Activated CD4-positive, alpha-beta T cell treated with anti-CD3 and anti-CD28 coated beads, Interleukin-2, amount 50 U/mL, for 24 hours (primary cell): ENCODE results near the gene HEATR5A.

Experiments
- DNase-seq, 2 donors: peaks; one replicate each; pipeline ENCODE4 v3.0.0-alpha.2; 2020; ENCODE audit warnings: low read depth in 1 of 2, low spot score in 1 of 2

The HEATR5A gene

DNA sequence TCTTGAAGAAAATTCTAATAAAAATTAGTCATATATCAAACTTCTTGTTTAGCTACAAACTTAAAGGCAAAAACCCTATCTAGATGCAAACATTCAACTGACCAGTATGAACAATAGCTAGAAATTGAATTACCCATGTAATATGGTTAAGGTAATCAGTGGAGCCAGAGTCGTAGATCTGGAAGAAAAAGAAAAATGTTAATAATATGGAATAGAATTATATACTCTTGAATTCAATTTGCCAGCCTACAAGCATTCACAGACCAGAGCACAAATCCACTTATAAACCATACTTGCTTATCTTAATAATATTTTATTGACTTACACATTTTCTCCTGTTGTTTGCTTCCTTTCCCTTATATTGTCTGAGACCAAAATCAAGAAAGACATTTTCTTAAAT, 7.7 kb upstream of the HEATR5A start:
- DNase-seq = no peak

DNA sequence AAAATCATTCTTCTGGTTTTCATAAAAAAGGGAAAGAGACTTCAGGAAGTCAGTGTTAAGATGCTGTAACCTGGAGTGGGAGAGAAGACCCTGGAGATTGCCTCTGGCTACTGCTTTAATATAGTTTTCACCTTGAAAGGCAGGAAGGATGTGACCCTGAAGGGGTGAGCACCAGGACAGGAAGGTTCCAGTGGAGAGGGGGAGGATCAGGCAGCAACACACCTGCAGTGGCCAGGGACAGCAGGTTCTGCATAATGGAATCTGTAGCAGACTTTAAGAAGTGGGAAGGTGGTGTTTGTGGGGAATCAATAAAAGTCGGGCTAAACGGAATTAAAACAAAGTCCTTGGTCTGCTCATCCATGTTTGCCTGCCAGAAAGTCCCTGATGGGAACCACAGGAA, 6.3 kb upstream of the HEATR5A start:
- no peak for DNase-seq

DNA sequence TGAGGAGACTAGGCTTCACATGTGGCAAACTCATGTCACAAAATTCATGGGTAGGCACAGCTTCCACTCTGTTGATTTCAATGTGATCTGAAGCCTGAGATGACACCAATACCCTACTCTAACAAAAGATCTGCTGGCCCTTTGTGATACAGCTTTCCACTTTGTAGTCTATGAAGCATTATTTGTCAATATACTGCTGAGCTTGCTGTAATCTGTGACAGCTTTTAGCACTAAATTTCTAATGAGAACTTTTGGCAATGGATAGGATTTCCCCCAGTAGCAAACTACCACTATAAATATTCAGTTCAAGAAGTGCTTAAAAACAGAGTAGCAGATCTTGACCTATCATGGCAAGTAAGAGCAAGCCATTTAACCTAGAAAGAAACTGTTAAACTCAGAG, 5.6 kb upstream of the HEATR5A start:
- DNase-seq = no peak

DNA sequence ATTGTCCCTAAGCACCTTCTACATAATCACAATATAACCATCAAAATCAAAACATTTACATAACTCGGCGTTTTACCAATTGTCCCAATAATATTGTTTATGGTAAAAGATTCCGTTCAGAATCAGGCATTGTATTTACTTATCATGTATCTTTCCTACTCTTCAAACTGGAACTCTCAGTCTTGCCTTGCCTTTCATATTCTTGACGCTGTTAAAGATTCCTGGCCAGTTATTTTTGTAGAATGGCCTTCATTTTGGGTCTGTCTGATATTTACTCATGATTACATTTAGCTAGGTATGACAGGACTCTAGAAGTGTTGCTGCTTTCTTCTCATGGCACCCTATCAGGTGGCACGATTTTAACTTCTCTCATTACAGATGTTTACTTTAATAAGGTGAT, 850 bp upstream of the HEATR5A start:
- no peak for DNase-seq

DNA sequence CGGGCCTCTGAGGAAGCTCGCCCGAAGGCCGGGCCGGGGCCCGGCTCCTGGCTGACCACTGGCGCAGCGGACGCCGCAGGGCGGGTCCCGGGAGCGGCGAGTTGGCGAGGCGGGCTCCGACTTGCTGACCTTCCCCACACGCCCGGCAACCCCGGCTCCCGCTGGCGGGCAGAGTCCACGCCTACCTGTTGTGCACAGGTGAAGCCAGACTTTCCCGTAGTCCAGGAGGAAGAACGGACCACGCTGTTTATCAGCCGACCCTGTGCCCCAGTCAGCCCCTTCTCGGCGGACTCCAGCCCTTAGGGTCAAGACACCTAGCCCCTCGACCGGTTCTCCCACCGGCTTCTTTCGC, 407 bp downstream of the HEATR5A start:
- DNase-seq = no peak

DNA sequence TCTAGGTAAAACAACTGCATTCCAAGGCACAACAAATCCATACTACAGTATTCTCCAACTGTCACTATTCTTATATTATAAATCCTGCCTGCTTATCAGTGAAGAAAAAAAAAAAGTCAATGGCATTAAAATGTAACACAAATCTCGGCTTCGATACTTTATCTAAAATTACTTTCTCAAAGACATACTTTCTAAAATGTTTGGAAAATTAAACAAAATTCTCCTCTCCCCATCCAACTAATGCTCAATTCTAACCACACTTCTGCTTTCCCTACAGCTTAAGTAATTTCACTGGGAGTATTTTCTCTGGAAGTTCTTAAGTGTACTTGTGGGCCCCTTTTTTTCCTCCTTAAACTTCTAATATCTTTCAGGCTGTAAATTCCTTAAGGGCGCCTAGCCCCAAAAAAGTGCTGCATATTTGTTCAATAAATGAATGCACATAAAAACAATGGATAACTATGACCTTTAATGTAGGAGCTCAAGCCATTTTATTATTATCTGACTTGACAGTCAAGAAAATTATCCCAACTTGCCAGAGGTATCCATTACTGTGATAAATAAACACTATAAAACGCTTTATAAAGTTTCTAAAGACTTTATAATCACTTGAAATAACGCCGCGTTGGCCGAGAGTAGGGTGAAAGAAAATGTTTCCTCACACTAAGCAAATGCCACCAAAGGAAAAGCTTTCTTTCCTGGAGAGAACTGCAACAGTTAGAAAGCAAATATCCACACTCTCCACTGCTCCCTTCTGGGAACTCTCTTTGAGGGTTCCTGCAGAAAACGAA, 977 bp downstream of the HEATR5A start:
- DNase-seq = no peak

DNA sequence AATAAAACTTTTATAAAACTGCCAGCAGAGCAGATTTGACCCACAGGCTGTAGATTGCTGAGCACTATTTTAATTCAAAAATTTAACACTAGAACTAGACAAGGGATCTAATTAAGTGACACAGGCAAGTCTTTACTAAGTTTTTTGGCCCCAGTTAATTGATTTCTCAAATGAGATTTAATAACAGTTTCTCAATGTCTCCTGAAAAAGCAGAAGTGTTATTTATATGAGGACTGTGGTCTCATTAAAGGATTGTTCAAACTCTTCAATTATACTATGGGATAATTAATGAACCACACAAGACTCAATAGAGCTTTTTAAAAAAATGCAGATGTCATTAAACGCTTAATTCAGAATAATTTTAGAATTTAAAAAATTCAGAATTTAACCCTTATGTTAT, 1.9 kb downstream of the HEATR5A start:
- no peak for DNase-seq

DNA sequence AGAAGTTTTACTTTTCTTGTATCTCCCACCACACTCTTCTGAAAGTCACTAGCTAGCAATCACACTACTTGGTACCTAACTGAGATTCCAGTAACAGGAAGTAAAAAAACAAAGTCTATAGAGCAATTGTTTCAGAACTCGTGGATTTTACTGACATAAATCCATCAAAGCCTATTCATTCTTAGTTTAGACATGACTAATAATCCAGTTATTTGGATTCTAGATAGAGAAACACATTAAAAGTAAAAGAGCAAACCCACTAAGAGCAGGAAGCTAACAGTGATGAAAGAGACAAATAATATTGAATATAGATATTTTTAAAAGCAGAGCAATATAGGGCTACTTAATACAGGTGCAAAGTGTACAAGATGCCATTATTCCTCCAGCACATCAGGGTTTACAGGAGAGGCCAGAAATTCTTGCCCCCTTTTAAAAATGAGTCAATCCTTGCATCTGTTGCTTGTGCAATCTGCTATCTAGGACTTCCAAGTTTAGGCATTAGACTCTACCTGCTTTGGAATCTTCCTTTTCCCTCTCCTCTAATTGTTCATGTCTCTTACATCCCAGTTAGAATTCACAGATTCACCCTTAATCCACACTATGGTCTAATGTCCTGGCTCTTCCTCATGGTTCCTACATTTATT, 6.0 kb downstream of the HEATR5A start:
- no peak for DNase-seq

DNA sequence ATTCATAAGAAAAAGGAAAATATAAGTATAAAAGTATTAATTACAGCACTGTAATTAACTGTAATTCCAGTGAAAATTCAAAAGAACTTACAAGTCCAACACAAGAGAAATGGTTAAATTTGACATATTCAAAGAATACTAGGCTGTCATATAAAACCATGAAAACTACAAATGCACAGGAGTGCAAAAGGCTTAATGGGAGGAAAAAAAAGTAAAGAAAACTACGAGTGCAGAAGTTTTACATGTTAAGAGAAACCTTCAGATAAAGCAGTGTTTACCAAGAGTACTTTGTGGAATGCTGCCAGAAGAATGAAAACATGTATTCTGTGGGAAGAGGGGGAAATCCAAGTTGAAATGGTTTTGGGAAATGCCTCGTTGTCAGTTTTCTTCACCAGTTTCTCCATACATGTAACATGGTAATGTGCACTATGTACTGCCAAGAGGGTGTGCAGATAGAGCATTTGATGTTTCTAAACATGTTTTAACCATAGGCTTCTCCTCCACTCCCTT, 9.1 kb downstream of the HEATR5A start:
- DNase-seq = no peak

DNA sequence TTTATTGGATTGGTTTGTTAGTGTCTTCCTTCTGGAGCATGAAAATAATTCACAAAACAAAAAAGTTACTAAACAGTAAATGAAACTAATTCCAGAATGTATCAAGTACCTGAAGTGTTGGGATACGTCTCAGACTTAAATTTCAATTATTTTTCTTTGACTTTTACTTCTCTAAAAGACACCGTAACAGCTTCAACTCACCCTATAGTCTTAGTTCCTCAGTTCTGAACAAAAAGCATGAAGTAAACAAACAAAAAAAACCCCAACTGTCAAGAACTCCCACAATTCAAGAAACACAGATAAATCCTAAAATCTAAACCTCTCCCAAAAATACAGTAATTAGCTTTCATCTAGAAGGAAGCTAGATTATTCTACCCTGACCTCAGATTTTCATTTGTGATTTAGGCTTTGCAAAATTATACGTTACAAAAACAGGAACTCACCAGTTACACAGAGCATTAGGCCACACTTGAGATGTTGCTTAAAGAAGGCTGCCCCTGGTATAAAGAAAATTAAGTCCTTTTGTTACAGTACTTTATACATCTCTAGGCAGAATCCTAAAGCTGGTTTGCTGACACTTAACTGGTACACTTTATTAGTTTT, 10.2 kb downstream of the HEATR5A start:
- no peak for DNase-seq

DNA sequence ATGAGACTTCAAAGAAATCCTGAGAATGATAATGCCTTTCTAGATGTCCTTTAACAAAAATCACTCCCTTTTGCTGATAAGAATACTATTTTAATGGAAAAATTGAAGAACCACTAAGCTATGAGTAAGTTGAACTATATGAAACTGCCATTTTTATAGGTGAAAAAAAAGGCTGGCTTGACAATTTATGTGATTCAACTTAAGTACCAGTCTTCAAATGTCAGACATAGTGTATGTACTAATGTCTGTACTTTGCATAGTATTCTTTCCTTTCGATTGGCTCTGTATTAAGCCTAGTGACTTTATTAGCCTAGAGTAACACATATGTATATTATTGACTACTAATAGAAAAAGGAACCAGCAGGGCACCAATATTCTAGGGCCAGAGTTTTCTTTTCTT, 11.9 kb downstream of the HEATR5A start:
- no peak for DNase-seq

DNA sequence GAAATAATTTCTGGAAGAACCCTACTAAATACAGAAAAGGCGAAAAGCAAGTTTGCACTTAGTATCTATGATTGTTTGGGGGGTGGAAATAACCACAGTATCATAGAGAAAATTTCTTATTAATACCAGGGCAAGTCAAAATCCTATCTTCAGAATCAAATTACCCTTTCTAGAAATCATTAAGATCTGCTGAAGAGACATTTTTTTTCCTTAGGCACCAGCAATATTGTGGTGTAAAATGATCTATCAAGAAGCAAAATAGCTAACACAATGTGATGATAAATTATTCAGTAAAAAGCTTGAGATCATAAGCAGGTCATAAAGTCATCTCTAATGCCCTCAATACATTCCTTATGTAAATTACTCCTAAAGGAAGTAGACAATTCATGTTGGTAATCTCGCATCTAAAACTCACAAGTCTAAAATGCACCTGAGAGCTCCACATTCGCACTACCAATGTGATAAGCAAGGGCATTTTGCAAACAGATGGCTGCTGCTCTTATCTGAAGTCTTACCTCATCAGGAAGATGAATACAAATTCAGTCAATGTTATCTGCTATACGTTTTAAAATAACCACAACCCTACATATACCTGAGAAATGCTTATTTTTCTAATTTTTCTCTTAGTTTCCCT, 14.6 kb downstream of the HEATR5A start:
- no peak for DNase-seq

DNA sequence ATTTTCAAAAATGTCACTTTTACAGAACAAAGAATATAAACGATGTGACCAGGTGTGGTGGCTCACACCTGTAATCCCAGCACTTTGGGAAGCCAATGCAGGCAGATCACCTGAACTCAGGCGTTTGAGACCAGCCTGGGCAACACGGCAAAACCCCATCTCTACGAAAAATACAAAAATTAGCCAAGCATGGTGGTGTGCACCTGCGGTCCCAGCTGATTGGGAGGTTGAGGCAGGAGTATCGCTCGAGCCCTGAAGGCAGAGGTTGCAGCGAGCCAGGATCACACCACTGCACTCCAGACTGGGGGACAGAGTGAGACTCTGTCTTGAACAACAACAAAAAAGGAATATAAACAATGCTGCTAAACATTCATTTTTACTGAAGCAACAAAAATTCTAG, 15.2 kb downstream of the HEATR5A start:
- DNase-seq = no peak

DNA sequence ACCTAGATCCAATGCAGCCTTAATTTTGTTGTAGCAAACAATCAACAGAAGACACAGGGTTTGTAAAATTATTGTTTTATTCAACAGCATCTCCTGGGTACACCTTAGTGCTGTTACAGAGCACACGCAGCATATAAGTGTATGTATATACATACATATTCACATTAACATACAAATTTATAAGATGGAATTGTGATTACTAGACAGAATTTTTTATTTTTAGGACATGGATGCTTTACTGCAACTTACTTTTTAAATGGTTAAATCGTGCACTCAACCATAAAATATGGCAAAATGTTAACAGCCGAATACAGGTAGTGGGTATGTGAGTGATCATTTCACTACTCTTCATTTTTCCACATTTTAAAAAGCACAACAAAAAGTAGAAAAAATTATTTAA, 16.6 kb downstream of the HEATR5A start:
- no peak for DNase-seq

DNA sequence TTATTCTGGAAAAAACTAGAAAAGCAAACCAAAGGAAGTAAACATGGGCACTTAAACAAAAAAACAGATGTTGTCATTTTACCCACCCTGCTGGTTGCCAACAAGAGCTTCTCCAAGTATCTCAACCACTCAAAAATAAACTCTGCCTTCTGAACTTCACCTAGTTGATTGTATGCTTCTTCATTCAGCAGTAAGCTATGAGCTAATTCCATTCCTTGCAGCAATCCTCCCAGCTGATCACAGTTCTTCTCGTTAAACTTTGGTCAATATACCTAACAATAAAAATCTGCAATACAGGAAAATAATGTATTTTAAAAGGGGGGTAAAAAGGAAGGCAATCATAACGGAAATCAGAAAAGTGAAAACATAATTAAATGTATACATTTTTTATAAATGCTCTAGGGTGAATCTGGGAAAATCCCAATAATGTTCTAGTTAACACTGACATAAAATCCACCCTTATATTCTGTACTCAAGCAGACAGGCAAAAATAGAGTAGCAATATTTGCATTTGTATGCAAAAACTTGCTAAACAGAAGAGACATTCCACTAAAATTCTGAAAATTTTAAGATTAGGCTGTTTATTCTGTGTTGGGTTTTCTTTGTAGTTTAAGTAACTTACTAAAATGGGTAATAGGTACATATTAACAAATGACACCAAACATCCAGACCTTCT, 17.4 kb downstream of the HEATR5A start:
- DNase-seq = no peak

DNA sequence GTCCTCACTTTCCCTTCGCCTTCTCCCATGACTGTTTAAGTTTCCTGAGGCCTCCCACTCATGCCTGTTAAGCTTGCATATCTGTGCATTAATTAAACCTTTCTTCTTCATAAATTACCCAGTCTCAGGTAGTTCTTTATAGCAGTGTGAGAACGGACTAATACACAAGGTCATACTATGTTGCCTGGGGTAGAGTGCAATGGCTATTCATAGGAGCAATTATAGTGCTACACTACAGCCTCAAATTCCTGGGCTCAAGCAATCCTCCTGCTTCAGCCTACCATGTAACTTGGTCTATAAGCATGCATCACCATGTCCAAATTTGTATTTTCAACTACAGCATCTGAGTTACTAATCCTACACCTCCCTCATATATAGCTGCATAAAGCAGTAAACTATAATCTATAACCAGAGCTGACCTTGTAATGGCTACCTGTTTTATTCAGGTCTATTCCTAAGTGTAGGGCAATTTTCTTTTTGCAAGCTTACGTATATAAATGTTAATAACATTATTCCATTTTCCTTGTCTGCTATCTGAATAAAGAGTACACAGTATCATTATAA, 18.9 kb downstream of the HEATR5A start:
- DNase-seq = no peak

DNA sequence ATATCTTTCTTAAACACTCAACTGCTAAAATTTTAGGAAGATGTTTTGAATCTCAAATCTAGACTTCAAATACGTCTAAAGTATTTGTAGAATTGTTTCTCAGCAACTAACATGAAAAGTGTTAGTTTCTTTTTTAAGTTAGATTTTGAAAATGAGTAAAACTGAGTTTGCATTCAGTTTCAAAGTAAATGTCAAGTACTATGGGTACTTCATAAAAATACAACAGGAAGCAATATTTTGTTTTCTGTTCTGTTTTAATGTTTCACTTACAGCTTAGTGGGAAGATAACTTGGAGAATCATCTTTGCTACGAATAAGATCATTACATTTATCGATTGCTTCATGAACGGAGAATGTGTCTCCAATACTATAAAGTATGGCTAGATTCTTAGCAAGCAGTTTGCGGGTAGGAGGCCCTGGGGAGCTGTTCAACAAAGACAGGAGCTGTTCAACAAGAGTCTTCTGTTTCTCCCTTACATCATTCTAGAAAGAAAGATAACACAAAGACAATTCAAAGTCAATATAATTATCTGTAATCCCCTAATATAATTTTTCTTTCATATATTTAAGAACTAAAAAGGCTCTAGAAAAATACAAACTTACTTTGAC, 20.2 kb downstream of the HEATR5A start:
- no peak for DNase-seq

DNA sequence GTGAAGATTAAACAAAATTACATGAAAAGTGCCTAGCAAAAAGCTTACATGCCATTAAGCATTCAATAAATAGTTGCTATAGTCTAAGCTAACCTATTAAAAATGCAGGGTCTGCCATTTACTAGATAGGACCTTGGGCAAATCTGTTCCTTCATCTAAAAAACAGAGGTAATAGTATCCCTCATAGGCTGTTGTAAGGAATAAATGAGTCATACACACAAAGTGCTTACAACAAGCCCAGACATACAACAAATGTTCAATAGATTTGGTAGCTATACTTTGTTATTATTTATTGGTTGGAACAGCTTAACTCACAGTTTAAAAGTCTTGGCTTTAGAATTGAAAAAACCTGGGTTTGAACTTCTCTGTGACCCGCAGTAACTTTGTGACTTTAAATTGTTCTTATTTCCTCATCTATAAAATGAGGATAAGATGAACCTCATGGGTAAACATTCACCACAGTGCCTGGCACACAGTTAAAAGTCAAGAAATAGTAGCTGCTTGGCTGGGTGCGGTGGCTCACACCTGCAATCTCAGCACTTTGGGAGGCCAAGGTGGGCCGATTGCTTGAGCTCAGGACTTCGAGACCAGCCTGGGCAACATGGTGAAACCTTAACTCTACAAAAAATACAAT, 24.7 kb downstream of the HEATR5A start:
- DNase-seq = no peak

DNA sequence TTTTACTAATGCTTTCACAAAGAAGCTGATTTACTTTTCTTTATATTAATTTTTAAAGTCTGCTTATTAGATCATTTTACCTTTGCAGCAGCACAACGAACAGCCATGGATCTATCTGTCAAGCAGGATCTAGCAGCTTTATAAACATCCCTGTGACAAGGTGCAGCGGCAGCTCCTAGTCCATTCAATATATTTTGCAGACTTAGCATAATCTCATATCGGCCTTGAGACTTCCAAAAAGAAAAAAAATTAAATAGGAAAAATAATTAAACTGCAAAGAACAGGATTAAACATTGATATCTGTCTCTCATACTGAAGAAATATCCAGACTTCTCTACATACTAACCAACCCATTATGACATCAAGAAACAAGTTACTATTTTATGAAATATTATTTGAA, 25.2 kb downstream of the HEATR5A start:
- DNase-seq = no peak

DNA sequence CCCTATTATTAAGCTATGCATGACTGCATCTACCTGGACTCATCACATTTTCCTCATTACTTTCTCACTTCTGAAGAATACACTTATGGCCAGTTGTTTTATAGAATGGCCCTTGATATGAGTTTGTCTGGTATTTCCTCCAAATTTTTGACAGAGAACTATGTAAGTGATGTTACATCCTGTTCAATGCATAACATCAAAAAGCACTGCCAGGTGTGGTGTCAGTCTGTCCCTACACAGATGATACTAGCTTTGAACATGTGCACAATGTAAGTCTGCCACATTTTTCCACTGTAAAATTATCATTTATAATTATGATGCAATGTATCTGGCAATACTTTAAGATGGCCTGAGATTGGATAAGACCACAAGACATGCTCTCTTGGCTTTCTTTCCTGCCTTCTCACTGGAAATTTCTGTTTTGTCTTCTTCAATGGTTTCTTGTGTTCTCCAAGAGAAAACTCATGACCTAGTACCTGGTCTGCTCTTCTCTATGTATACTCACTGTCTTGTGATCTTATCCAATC, 28.3 kb downstream of the HEATR5A start:
- no peak for DNase-seq
